Uterus (tissue), 2 donors: ENCODE data around the gene MLXIP.

Source experiments
- POLR2A ChIP-seq, 2 donors: fragments of 450-650 bp; IDR thresholded peaks; one replicate each; pipeline ENCODE4 v1.6.1; 2016; ENCODE audit warnings: antibody characterized with exemption in 2 of 2, mild to moderate bottlenecking in 1 of 2, moderate library complexity in 1 of 2
- TF ChIP-seq, protein P1 (sequence below), 4 experiments: fragments of 200-600 bp in 2 of 4; fragments of 450-650 bp in 2 of 4; sonication (generic) in 2 of 4; IDR thresholded peaks; one replicate each; pipeline ENCODE4 v1.5.1; 2016 to 2019; ENCODE audit warnings: antibody characterized with exemption in 4 of 4, mild to moderate bottlenecking in 2 of 4, moderate library complexity in 1 of 4

DNA sequence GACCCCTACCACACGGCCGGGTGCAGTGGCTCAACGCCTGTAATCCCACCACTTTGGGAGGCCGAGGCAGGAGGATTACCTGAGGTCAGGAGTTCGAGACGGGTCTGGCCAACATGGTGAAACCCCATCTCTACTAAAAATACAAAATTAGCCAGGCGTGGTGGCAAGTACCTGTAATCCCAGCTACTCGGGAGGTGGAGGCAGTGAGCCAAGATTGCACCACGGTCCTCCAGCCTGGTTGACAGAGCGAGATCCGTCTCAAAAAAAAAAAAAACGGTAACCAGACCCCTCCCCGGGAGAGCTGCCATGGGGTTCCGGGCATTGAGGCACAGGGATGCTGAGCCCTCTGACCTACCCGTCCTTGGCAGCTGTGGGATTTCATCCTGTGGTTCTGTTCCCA, 35.1 kb upstream of the MLXIP start:
- TF ChIP-seq, protein P1, sequence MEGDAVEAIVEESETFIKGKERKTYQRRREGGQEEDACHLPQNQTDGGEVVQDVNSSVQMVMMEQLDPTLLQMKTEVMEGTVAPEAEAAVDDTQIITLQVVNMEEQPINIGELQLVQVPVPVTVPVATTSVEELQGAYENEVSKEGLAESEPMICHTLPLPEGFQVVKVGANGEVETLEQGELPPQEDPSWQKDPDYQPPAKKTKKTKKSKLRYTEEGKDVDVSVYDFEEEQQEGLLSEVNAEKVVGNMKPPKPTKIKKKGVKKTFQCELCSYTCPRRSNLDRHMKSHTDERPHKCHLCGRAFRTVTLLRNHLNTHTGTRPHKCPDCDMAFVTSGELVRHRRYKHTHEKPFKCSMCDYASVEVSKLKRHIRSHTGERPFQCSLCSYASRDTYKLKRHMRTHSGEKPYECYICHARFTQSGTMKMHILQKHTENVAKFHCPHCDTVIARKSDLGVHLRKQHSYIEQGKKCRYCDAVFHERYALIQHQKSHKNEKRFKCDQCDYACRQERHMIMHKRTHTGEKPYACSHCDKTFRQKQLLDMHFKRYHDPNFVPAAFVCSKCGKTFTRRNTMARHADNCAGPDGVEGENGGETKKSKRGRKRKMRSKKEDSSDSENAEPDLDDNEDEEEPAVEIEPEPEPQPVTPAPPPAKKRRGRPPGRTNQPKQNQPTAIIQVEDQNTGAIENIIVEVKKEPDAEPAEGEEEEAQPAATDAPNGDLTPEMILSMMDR (IDR thresholded peaks at IDR 0.05), result no peak
- no peak for TF ChIP-seq POLR2A (IDR thresholded peaks at IDR 0.05)
